Esophagus squamous epithelium (tissue), 4 donors: ENCODE measurements around the gene VAV3.

ENCODE experiments used
- CTCF ChIP-seq, 6 experiments: fragments of 450-650 bp in 4 of 6; fragments of 200-600 bp in 2 of 6; sonication (generic) in 2 of 6; IDR thresholded peaks; one replicate each; pipeline ENCODE4 v1.5.1; 2016 to 2019; ENCODE audit warnings: antibody characterized with exemption in 6 of 6, mild to moderate bottlenecking in 4 of 6, moderate library complexity in 4 of 6
- POLR2A ChIP-seq, 4 donors: fragments of 450-650 bp; IDR thresholded peaks; one replicate each; pipeline ENCODE4 v1.6.1; 2017; ENCODE audit warnings: antibody characterized with exemption in 4 of 4, mild to moderate bottlenecking in 4 of 4, moderate library complexity in 3 of 4

- no peak for TF ChIP-seq POLR2A (IDR thresholded peaks at IDR 0.05)
- TF ChIP-seq CTCF (IDR thresholded peaks at IDR 0.05), result no peak
Measured at GRCh38 chr1:107838056-107838455, 126.9 kb downstream of the VAV3 start.
